ENCODE measurements around the gene ATP1A1.
A peak's percentile ranks its signal among the peaks of the same experiment; 100 is the strongest.

The ATP1A1 gene

GRCh38 chr1:116372651-116373430, at the start of gene ATP1A1:
TSS of gene ATP1A1 (plus strand) at chr1:116373244. CDS start at chr1:116373512, 268 bp downstream.
- H3K4me3 ChIP-seq (ENCODE audit: low read depth in 1 of 2, low read length in 2 of 2): peak within 1 kb of the TSS; percentile 80 to 89
- H3K27me3 ChIP-seq (ENCODE audit: low read depth, low read length): no peaks in the 10 kb centered on the region
- no peaks in the 10 kb centered on the region for H3K9me3 ChIP-seq (ENCODE audit: control insufficient read depth in 1 of 2, low read length in 2 of 2)
- peaks cover 8 to 14% of the 10 kb centered on the region in 2 donors for H3K4me1 ChIP-seq (ENCODE audit: control insufficient read depth in 1 of 2, insufficient read depth in 2 of 2, low read length in 2 of 2)
- H3K27ac ChIP-seq (ENCODE audit: low read length): peak within 1 kb of the TSS; percentile 97
- H3K36me3 ChIP-seq (ENCODE audit: control insufficient read depth in 1 of 2, insufficient read depth in 2 of 2, low read length in 2 of 2): peaks cover 0 to 7% of the 10 kb centered on the region in 2 donors

DNA sequence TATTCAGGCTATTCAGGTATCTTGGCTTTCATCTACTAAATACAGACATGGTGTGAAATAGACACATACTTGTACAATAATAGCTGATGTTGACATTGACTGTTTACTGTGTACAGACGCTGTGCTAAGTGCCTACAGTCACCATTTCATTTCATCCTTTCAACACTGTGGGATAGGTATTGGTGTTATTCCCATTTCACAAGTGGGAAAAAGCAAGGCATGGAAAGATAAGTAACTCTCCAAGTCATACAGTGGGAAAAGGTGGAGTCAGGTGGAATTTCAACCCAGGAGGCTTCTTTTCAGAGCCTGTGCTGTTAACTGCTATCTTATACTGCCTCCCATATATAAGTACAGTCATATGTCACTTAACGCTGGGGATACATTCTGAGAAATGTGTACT, 49.6 kb upstream of the ATP1A1 start:
- no peaks in the 10 kb centered on the region for H3K27me3 ChIP-seq (ENCODE audit: low read depth, low read length)
- H3K4me3 ChIP-seq (ENCODE audit: low read depth in 1 of 2, low read length in 2 of 2): no peak overlapping the region
- H3K27ac ChIP-seq (ENCODE audit: low read length): no peak overlapping the region
- no peaks in the 10 kb centered on the region for H3K9me3 ChIP-seq (ENCODE audit: control insufficient read depth in 1 of 2, low read length in 2 of 2)
- H3K4me1 ChIP-seq (ENCODE audit: control insufficient read depth in 1 of 2, insufficient read depth in 2 of 2, low read length in 2 of 2): no peaks in the 10 kb centered on the region
- H3K36me3 ChIP-seq (ENCODE audit: control insufficient read depth in 1 of 2, insufficient read depth in 2 of 2, low read length in 2 of 2): no peaks in the 10 kb centered on the region

DNA sequence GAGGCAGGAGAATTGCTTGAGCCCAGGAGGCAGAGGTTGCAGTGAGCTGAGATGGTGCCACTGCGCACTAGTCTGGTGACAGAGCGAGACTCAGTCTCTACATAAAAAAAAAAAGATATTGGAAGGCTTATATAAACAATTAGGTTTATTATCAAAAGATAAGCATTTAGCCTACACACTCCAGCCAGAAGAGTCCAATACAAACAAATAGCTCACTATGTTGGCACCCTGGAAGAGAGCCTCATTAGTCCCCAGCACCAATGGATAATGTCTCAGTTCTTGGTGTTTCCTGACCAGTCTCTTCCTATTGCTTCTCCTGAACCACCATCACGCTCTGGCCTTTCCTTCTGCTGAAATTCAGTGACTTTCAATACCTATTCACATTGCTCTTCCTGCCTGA, 48.6 kb upstream of the ATP1A1 start:
- no peak overlapping the region for H3K4me3 ChIP-seq (ENCODE audit: low read depth in 1 of 2, low read length in 2 of 2)
- H3K27ac ChIP-seq (ENCODE audit: low read length): no peak overlapping the region

GRCh38 chr1:116325104-116325503, 47.9 kb upstream of the ATP1A1 start:
- no peak overlapping the region for H3K27ac ChIP-seq (ENCODE audit: low read length)

More for the DNA sequence above, 48.6 kb upstream of the ATP1A1 start:
- no peaks in the 10 kb centered on the region for H3K27me3 ChIP-seq (ENCODE audit: low read depth, low read length)
- H3K9me3 ChIP-seq (ENCODE audit: control insufficient read depth in 1 of 2, low read length in 2 of 2): no peaks in the 10 kb centered on the region
- no peaks in the 10 kb centered on the region for H3K36me3 ChIP-seq (ENCODE audit: control insufficient read depth in 1 of 2, insufficient read depth in 2 of 2, low read length in 2 of 2)
- no peaks in the 10 kb centered on the region for H3K4me1 ChIP-seq (ENCODE audit: control insufficient read depth in 1 of 2, insufficient read depth in 2 of 2, low read length in 2 of 2)

DNA sequence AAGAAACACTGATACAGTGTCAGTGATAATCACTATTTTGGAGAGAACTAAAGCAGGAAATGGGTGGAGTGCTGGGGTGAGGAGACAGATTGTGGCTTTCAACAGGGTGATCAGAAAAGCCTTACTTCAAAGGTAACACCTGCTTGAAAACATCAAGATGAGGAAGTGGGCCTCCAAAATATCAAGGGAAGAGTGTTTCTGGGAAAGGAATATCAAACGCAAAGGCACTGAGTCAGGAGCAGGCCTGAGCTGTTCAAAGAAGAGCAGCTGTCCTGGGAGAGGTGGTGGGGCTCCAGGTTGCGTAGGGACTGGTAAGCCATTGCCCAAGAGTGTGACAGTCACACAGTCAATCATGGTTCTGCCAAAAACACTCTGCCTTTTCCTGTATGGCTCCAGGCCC, 47.1 kb upstream of the ATP1A1 start:
- H3K27me3 ChIP-seq (ENCODE audit: low read depth, low read length): no peaks in the 10 kb centered on the region
- no peak overlapping the region for H3K27ac ChIP-seq (ENCODE audit: low read length)
- no peaks in the 10 kb centered on the region for H3K4me1 ChIP-seq (ENCODE audit: control insufficient read depth in 1 of 2, insufficient read depth in 2 of 2, low read length in 2 of 2)
- H3K36me3 ChIP-seq (ENCODE audit: control insufficient read depth in 1 of 2, insufficient read depth in 2 of 2, low read length in 2 of 2): no peaks in the 10 kb centered on the region
- no peak overlapping the region for H3K4me3 ChIP-seq (ENCODE audit: low read depth in 1 of 2, low read length in 2 of 2)
- no peaks in the 10 kb centered on the region for H3K9me3 ChIP-seq (ENCODE audit: control insufficient read depth in 1 of 2, low read length in 2 of 2)

More at GRCh38 chr1:116325104-116325503, 47.9 kb upstream of the ATP1A1 start:
- H3K9me3 ChIP-seq (ENCODE audit: control insufficient read depth in 1 of 2, low read length in 2 of 2): no peaks in the 10 kb centered on the region
- H3K4me3 ChIP-seq (ENCODE audit: low read depth in 1 of 2, low read length in 2 of 2): no peak overlapping the region
- H3K4me1 ChIP-seq (ENCODE audit: control insufficient read depth in 1 of 2, insufficient read depth in 2 of 2, low read length in 2 of 2): no peaks in the 10 kb centered on the region
- no peaks in the 10 kb centered on the region for H3K36me3 ChIP-seq (ENCODE audit: control insufficient read depth in 1 of 2, insufficient read depth in 2 of 2, low read length in 2 of 2)
- no peaks in the 10 kb centered on the region for H3K27me3 ChIP-seq (ENCODE audit: low read depth, low read length)

DNA sequence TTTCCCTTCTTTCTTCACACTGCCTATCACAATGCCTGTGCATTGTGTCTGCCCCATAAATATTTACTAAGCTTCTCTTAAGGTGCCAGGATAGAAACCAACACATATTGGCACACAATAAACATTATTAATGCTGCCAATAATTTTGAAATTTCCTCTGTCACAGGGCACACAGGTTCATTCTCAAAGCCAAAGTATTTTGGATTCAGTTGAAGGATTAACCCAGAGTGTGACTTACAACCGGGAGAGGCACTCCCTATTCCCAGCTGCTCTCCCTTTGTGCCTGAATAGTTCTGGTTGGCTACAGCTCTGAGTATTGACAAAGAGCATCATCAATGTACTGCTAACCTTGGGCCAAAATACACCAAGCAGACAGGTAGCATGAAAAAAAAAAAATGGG, 46.6 kb upstream of the ATP1A1 start:
- no peaks in the 10 kb centered on the region for H3K9me3 ChIP-seq (ENCODE audit: control insufficient read depth in 1 of 2, low read length in 2 of 2)
- H3K4me3 ChIP-seq (ENCODE audit: low read depth in 1 of 2, low read length in 2 of 2): no peak overlapping the region
- H3K4me1 ChIP-seq (ENCODE audit: control insufficient read depth in 1 of 2, insufficient read depth in 2 of 2, low read length in 2 of 2): no peaks in the 10 kb centered on the region
- H3K36me3 ChIP-seq (ENCODE audit: control insufficient read depth in 1 of 2, insufficient read depth in 2 of 2, low read length in 2 of 2): no peaks in the 10 kb centered on the region
- no peak overlapping the region for H3K27ac ChIP-seq (ENCODE audit: low read length)
- H3K27me3 ChIP-seq (ENCODE audit: low read depth, low read length): no peaks in the 10 kb centered on the region

GRCh38 chr1:116328671-116329070, 44.4 kb upstream of the ATP1A1 start:
- H3K27me3 ChIP-seq (ENCODE audit: low read depth, low read length): no peaks in the 10 kb centered on the region
- H3K4me1 ChIP-seq (ENCODE audit: control insufficient read depth in 1 of 2, insufficient read depth in 2 of 2, low read length in 2 of 2): no peaks in the 10 kb centered on the region
- H3K27ac ChIP-seq (ENCODE audit: low read length): no peak overlapping the region
- H3K9me3 ChIP-seq (ENCODE audit: control insufficient read depth in 1 of 2, low read length in 2 of 2): no peaks in the 10 kb centered on the region
- H3K36me3 ChIP-seq (ENCODE audit: control insufficient read depth in 1 of 2, insufficient read depth in 2 of 2, low read length in 2 of 2): no peaks in the 10 kb centered on the region
- no peak overlapping the region for H3K4me3 ChIP-seq (ENCODE audit: low read depth in 1 of 2, low read length in 2 of 2)

DNA sequence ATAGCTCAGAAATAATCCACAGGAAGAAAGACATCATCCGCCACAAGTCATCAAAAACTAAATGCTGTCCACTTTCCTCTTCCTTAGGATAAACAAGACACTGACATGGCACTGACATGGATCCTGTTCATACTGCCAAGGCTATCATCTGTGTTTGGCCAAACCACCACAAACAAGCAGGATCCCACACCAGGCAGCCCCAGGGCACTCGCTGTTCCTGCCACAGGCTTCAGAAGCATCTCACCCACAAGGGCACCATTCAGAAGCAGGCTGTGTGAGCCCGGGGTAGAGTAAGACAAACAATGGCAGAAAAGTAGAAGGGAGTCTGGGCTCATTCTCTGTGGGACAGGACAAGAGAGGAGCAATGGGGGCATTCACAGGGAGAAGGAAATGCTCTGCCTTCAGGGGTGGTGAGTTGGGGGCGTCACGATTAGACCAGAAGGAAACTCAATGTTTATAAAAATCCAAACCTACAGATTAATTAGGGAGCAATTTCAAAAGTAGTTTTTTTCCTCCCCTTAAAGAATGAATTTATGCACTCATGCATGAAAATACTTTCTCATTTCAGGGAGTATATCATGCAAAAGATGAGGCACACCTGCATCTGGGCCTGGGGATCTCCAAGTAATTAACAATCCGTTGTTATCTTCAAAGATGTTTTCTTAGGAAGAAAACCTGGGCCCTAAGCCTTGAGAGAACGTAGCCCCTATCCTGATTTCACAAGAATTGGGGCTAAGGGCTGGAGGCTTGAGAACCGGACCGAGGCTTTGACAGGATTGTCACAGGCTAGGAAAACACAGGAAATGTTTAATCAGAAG, 43.3 kb upstream of the ATP1A1 start:
- Histone ChIP-seq H3K4me1 (ENCODE audit: control insufficient read depth in 1 of 2, insufficient read depth in 2 of 2, low read length in 2 of 2) (peaks cover 0 to 8% of the 10 kb centered on the region in 2 donors), H3K9me3 (ENCODE audit: control insufficient read depth in 1 of 2, low read length in 2 of 2) (no peaks in the 10 kb centered on the region), H3K4me3 (ENCODE audit: low read depth in 1 of 2, low read length in 2 of 2) (no peak overlapping the region), H3K27ac (ENCODE audit: low read length) (no peak overlapping the region), H3K36me3 (ENCODE audit: control insufficient read depth in 1 of 2, insufficient read depth in 2 of 2, low read length in 2 of 2) (no peaks in the 10 kb centered on the region), H3K27me3 (ENCODE audit: low read depth, low read length) (no peaks in the 10 kb centered on the region)

DNA sequence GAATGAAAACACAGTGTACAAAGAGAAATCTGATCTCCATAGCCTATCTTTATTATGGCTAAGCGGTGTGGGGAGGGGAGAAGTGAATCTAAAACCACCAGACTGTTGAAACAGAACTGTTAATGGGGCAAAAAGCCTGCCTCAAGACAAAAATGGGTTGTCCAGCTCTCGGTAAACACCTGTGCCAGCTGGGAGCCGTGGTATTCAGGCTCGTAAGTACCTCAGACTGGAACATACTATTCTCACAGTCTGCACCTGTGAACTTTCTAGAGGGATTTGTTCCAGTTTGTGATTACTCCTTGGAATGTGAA, 42.7 kb upstream of the ATP1A1 start:
- no peaks in the 10 kb centered on the region for H3K36me3 ChIP-seq (ENCODE audit: control insufficient read depth in 1 of 2, insufficient read depth in 2 of 2, low read length in 2 of 2)
- H3K4me3 ChIP-seq (ENCODE audit: low read depth in 1 of 2, low read length in 2 of 2): no peak overlapping the region
- no peaks in the 10 kb centered on the region for H3K9me3 ChIP-seq (ENCODE audit: control insufficient read depth in 1 of 2, low read length in 2 of 2)
- H3K4me1 ChIP-seq (ENCODE audit: control insufficient read depth in 1 of 2, insufficient read depth in 2 of 2, low read length in 2 of 2): peaks cover 0 to 12% of the 10 kb centered on the region in 2 donors
- no peaks in the 10 kb centered on the region for H3K27me3 ChIP-seq (ENCODE audit: low read depth, low read length)
- H3K27ac ChIP-seq (ENCODE audit: low read length): no peak overlapping the region

DNA sequence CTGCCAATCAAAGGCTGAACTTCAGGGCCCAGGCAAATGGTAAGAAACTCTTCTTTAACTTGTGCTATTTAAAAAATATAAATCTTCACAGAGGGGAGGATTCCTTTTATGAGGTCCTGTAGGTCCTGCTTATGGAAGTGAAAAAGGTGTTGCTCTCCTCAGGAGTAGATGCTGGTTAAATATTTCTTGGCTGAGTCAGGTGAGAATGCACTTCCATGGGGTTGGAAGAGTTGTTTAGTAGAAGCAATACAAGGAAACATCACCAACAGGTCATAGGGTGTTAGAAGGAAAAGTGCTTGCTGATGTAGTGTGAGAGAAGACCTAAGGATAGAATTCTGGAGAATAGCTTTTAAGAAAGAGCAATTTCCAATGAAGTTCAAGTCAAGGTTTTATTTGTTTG, 42.2 kb upstream of the ATP1A1 start:
- Histone ChIP-seq H3K4me3 (ENCODE audit: low read depth in 1 of 2, low read length in 2 of 2) (no peak overlapping the region), H3K36me3 (ENCODE audit: control insufficient read depth in 1 of 2, insufficient read depth in 2 of 2, low read length in 2 of 2) (no peaks in the 10 kb centered on the region), H3K27me3 (ENCODE audit: low read depth, low read length) (no peaks in the 10 kb centered on the region), H3K27ac (ENCODE audit: low read length) (no peak overlapping the region), H3K9me3 (ENCODE audit: control insufficient read depth in 1 of 2, low read length in 2 of 2) (no peaks in the 10 kb centered on the region), H3K4me1 (ENCODE audit: control insufficient read depth in 1 of 2, insufficient read depth in 2 of 2, low read length in 2 of 2) (peaks cover 0 to 12% of the 10 kb centered on the region in 2 donors)

- Histone ChIP-seq H3K27me3 (ENCODE audit: low read depth, low read length) (no peaks in the 10 kb centered on the region), H3K4me3 (ENCODE audit: low read depth in 1 of 2, low read length in 2 of 2) (no peak overlapping the region), H3K4me1 (ENCODE audit: control insufficient read depth in 1 of 2, insufficient read depth in 2 of 2, low read length in 2 of 2) (peaks cover 0 to 12% of the 10 kb centered on the region in 2 donors), H3K9me3 (ENCODE audit: control insufficient read depth in 1 of 2, low read length in 2 of 2) (no peaks in the 10 kb centered on the region), H3K27ac (ENCODE audit: low read length) (no peak overlapping the region), H3K36me3 (ENCODE audit: control insufficient read depth in 1 of 2, insufficient read depth in 2 of 2, low read length in 2 of 2) (no peaks in the 10 kb centered on the region)
Observed at GRCh38 chr1:116331523-116331922, 41.5 kb upstream of the ATP1A1 start.

All from muscle layer of duodenum (tissue), 2 donors.